Neural cell (in vitro differentiated cells): ENCODE measurements around the gene SOCS3. TPM values are rescaled to one million over a fixed set of nuclear protein-coding genes. Genes with fewer than 3 reads are reported as not detected.

Experiments used
- H2AFZ ChIP-seq: fragments of 200-600, 300-800 bp; sonication (generic), shearing (Covaris generic); 2 replicates; pipeline ENCODE4 v1.6.0; 2014; ENCODE audit warnings: low read depth, mild to moderate bottlenecking, antibody characterized with exemption, low read length, moderate library complexity
- H3F3A ChIP-seq: fragments of 200-600 bp; shearing (Covaris generic); 2 replicates; pipeline ENCODE4 v1.6.1; 2016; ENCODE audit warnings: mild to moderate bottlenecking, moderate library complexity, mixed read lengths, antibody characterized with exemption, low read length; ENCODE audit not compliant: insufficient read depth, poor library complexity, severe bottlenecking
- H3K27ac ChIP-seq: fragments of 200-600, 300-800 bp; sonication (generic), shearing (Covaris generic); 2 replicates; pipeline ENCODE4 v1.5.1; 2014; ENCODE audit warnings: mild to moderate bottlenecking, low read length, moderate library complexity
- H3K27me3 ChIP-seq: fragments of 300-800, 200-600 bp; sonication (generic), shearing (Covaris generic); 2 replicates; pipeline ENCODE4 v1.6.0; 2014; ENCODE audit warnings: mild to moderate bottlenecking, low read depth, low read length, moderate library complexity; ENCODE audit not compliant: insufficient read depth
- H3K36me3 ChIP-seq: fragments of 300-800, 200-600 bp; sonication (generic), shearing (Covaris generic); 2 replicates; pipeline ENCODE4 v1.5.1; 2014; ENCODE audit warnings: mild to moderate bottlenecking, antibody characterized with exemption, low read length, moderate library complexity; ENCODE audit not compliant: insufficient read depth
- H3K4me2 ChIP-seq: fragments of 300-800, 200-600 bp; sonication (generic), shearing (Covaris generic); 2 replicates; pipeline ENCODE4 v1.6.0; 2014; ENCODE audit warnings: mild to moderate bottlenecking, low read length
- H3K4me3 ChIP-seq: fragments of 300-800, 200-600 bp; sonication (generic), shearing (Covaris generic); 2 replicates; pipeline ENCODE4 v1.5.1; 2014; ENCODE audit warnings: mild to moderate bottlenecking, low read length, moderate library complexity
- H3K79me2 ChIP-seq: fragments of 200-600 bp; shearing (Covaris generic); replicated peaks from 2 replicates; pipeline ENCODE4 v1.6.0; 2014; ENCODE audit warnings: mild to moderate bottlenecking, low read length, moderate library complexity; ENCODE audit not compliant: insufficient read depth
- H3K9ac ChIP-seq: fragments of 300-800, 200-600 bp; sonication (generic), shearing (Covaris generic); 2 replicates; pipeline ENCODE4 v1.6.1; 2016; ENCODE audit warnings: mild to moderate bottlenecking, low read length, mixed read lengths
- H3K9me2 ChIP-seq: fragments of 200-600 bp; shearing (Covaris generic); 2 replicates; pipeline ENCODE4 v1.6.1; 2016; ENCODE audit warnings: mild to moderate bottlenecking, low read length, mixed read lengths; ENCODE audit not compliant: insufficient read depth
- H3K9me3 ChIP-seq: fragments of 200-600, 300-800 bp; sonication (generic), shearing (Covaris generic); 2 replicates; pipeline ENCODE4 v1.6.1; 2016; ENCODE audit warnings: mild to moderate bottlenecking, mixed run types, low read length, moderate library complexity, mixed read lengths
- H4K20me1 ChIP-seq: fragments of 200-600 bp; shearing (Covaris generic); 2 replicates; pipeline ENCODE4 v1.6.1; 2016; ENCODE audit warnings: mild to moderate bottlenecking, mixed run types; ENCODE audit not compliant: insufficient read depth
- CTCF ChIP-seq: fragments of 450-650 bp; IDR thresholded peaks from 2 replicates; pipeline ENCODE4 v1.5.1; 2014; ENCODE audit warnings: antibody characterized with exemption, mild to moderate bottlenecking, moderate library complexity; ENCODE audit not compliant: poor library complexity, severe bottlenecking
- EP300 ChIP-seq: fragments of 450-650 bp; conservative IDR thresholded peaks from 2 replicates; pipeline ENCODE4 v1.6.1; 2014; ENCODE audit warnings: antibody characterized with exemption, mild to moderate bottlenecking, moderate library complexity; ENCODE audit not compliant: poor library complexity, severe bottlenecking
- EZH2 ChIP-seq: fragments of 200-600, 300-800 bp; shearing (Covaris generic), sonication (generic); IDR thresholded peaks from 2 replicates; pipeline ENCODE4 v1.6.1; 2014; ENCODE audit warnings: antibody characterized with exemption, low read length, borderline replicate concordance, mild to moderate bottlenecking; ENCODE audit not compliant: insufficient read depth, poor library complexity, severe bottlenecking
- MXI1 ChIP-seq: fragments of 450-650 bp; conservative IDR thresholded peaks from 2 replicates; pipeline ENCODE4 v1.6.1; 2014; ENCODE audit warnings: antibody characterized with exemption, mild to moderate bottlenecking; ENCODE audit not compliant: poor library complexity, severe bottlenecking
- POLR2AphosphoS5 ChIP-seq: IDR thresholded peaks from 2 replicates; pipeline ENCODE4 v1.6.1; 2012
- RAD21 ChIP-seq: fragments of 450-650 bp; conservative IDR thresholded peaks from 2 replicates; pipeline ENCODE4 v1.6.1; 2014; ENCODE audit warnings: antibody characterized with exemption, mild to moderate bottlenecking, moderate library complexity
- REST ChIP-seq: IDR thresholded peaks from 2 replicates; pipeline ENCODE4 v1.6.1; 2012; ENCODE audit warnings: borderline replicate concordance
- SMC3 ChIP-seq: fragments of 450-650 bp; conservative IDR thresholded peaks from 2 replicates; pipeline ENCODE4 v1.6.1; 2014; ENCODE audit warnings: antibody characterized with exemption, mild to moderate bottlenecking, moderate library complexity; ENCODE audit not compliant: poor library complexity
- TAF1 ChIP-seq: IDR thresholded peaks from 2 replicates; pipeline ENCODE4 v1.6.1; 2012; ENCODE audit warnings: low read depth
- polyA plus RNA-seq: library from polyadenylated mRNA; depleted of rRNA; stranded (reverse); fragments of >200 nt; gene quantifications from 2 replicates; pipeline ENCODE4 v1.2.3, GENCODE V29; 2014

The SOCS3 gene
- polyA plus RNA-seq, 1 donor from 2014 or later = 5.4 TPM

- Histone ChIP-seq H4K20me1 (no peaks in the 10 kb centered on the region), H3K4me3 (no peak overlapping the region), H3K27ac (no peak overlapping the region), H3K36me3 (no peaks in the 10 kb centered on the region), H3F3A (no peaks in the 10 kb centered on the region), H3K27me3 (no peaks in the 10 kb centered on the region), H3K79me2 (peaks cover 11% of the 10 kb centered on the region), H3K9me3 (no peaks in the 10 kb centered on the region), H3K9ac (no peak overlapping the region), H3K9me2 (no peaks in the 10 kb centered on the region), H2AFZ (no peak overlapping the region), H3K4me2 (no peak overlapping the region)
- no peak for TF ChIP-seq POLR2AphosphoS5
- no peak for TF ChIP-seq RAD21
- TF ChIP-seq EP300 = no peak
- TF ChIP-seq REST = no peak
- no peak for TF ChIP-seq CTCF
- no peak for TF ChIP-seq TAF1
- TF ChIP-seq MXI1 = no peak
- no peak for TF ChIP-seq EZH2
- TF ChIP-seq SMC3 = no peak
Observed at GRCh38 chr17:78374631-78375274, 14.9 kb upstream of the SOCS3 start.

GRCh38 chr17:78374189-78374588 lies 14.3 kb upstream of the SOCS3 start:
- Histone ChIP-seq H2AFZ (no peak overlapping the region), H3K79me2 (peaks cover 6% of the 10 kb centered on the region), H3K27ac (no peak overlapping the region), H3K27me3 (no peaks in the 10 kb centered on the region), H3K4me3 (no peak overlapping the region), H3F3A (no peaks in the 10 kb centered on the region), H4K20me1 (no peaks in the 10 kb centered on the region), H3K9me2 (no peaks in the 10 kb centered on the region), H3K36me3 (no peaks in the 10 kb centered on the region), H3K9me3 (no peaks in the 10 kb centered on the region), H3K4me2 (no peak overlapping the region), H3K9ac (no peak overlapping the region)
- TF ChIP-seq REST = no peak
- TF ChIP-seq TAF1 = no peak
- TF ChIP-seq SMC3 = no peak
- TF ChIP-seq MXI1 = no peak
- TF ChIP-seq RAD21 = no peak
- TF ChIP-seq EP300 = no peak
- no peak for TF ChIP-seq CTCF
- no peak for TF ChIP-seq EZH2
